Activated CD4-positive, alpha-beta memory T cell treated with anti-CD3 and anti-CD28 coated beads for 36 hours (primary cell): ENCODE measurements around the gene FAM124A. TPM values are rescaled to one million over a fixed set of nuclear protein-coding genes. Genes with fewer than 3 reads are reported as not detected.

Experiments used
- CTCF ChIA-PET: fragments of 350-600 bp; sonication (Branson Sonifier 250); formaldehyde crosslinking; loops from one replicate; lab custom pipeline; 2021; ENCODE audit warnings: antibody characterized with exemption, inconsistent platforms; lab: Charles Lee
- POLR2A ChIA-PET: fragments of 350-600 bp; sonication (Branson Sonifier 250); formaldehyde crosslinking; loops from one replicate; lab custom pipeline; 2021; ENCODE audit warnings: antibody characterized with exemption; lab: Charles Lee
- DNase-seq: peaks from one replicate; pipeline ENCODE4 v3.0.0-alpha.2; 2020
- H3K27ac Mint-ChIP-seq: one replicate; pipeline ENCODE4 v1.8.0; 2021; ENCODE audit warnings: mixed read lengths
- H3K27me3 Mint-ChIP-seq: one replicate; pipeline ENCODE4 v1.8.0; 2021; ENCODE audit warnings: mixed read lengths
- H3K36me3 Mint-ChIP-seq: one replicate; pipeline ENCODE4 v1.8.0; 2021; ENCODE audit warnings: mixed read lengths
- H3K4me1 Mint-ChIP-seq: one replicate; pipeline ENCODE4 v1.8.0; 2021; ENCODE audit warnings: low read depth, mixed read lengths
- H3K4me3 Mint-ChIP-seq: one replicate; pipeline ENCODE4 v1.8.0; 2021; ENCODE audit warnings: mild to moderate bottlenecking, mixed read lengths
- H3K9me3 Mint-ChIP-seq: one replicate; pipeline ENCODE4 v1.8.0; 2021; ENCODE audit warnings: mixed read lengths
- intact Hi-C: fragments of 100-400 bp; cut with micrococcal nuclease; formaldehyde crosslinking; loops from one replicate; pipeline ENCODE4 v1.15.1; 2023
- total RNA-seq, 2 experiments: library from RNA; stranded (reverse); gene quantifications; one replicate each; pipeline ENCODE4 v1.2.3, GENCODE V29; 2021

The FAM124A gene
- total RNA-seq, 2 experiments from 2014 or later: 0.15 to 0.24 TPM

DNA sequence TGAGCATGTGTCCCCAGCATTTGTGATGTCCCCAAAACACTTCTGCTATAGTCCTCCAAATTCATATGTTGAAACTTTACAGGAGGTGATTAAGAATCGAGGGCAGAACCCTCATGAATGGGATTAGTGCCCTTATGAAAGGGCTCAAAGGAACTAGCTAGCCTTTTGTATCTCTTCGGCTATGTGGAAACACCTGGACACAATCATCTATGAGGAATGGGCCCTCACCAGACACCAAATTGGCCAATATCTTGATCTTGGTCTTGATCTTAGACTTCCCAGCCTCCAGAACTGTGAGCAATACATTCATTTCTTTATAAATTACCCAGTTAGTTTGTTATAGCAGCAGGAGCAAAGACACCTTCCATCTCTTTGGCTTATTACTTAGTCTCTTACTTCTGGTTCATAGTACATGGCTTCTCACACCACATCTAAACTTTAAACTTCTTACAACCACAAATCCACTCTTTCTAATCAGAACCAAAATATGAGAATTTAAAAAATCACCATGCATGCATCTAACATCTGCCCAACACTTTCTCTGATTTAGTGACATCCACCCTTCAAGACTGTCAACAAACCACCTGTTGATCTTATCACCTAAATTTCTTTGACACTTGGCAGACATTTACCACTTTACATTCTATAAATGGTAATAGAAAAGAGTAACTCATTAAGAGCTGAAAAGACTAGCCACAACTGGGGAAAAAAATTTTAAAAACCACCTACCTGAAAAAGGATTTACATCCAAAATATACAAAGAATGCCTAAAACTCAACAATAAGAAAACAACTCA, 110.6 kb downstream of the FAM124A start:
- Mint-ChIP-seq H3K9me3 (no peaks in the 10 kb centered on the region), H3K27me3 (no peaks in the 10 kb centered on the region), H3K4me3 (no peak overlapping the region), H3K4me1 (peaks cover 18% of the 10 kb centered on the region), H3K27ac (no peak overlapping the region), H3K36me3 (no peaks in the 10 kb centered on the region)
- no peak for DNase-seq
- intact Hi-C loops: no loop called here
- CTCF ChIA-PET: no interaction called here
- POLR2A ChIA-PET: no interaction called here

DNA sequence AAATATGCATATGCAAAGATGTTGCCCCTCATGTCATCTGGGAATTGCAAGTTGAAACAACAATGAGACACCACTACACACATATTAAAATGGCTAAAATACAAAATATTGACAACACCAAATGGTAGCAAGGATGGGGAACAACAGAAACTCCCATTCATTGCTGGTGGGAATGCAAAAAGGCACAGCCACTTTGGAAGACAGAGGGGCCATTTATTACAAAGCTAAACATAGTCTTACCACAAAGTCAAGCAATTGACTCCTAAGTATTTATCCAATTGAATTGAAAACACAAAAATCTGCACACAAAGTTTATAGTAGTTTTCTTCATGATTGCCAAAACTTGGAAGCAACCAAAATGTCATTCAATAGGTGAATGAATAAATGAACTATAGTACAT, 111.2 kb downstream of the FAM124A start:
- POLR2A ChIA-PET: no interaction called here
- intact Hi-C loops: no loop called here

DNA sequence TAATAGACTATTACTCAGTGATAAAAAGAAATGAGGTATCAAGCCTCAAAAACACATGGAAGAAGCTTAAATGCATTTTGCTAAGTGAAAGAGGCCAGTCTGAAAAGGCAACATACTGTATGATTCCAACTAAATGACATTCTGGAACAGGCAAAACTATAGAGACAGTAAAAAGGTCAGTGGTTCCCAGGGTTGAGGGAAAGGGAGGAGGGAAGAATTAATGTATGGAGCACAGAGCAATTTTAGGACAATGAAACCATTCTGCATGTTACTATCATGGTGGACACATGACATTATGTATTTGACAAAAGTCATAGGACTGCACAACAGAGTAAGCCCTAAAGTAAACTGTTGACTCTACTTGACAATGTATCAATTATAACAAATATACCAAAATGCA, 111.6 kb downstream of the FAM124A start:
- no peak for DNase-seq
- Mint-ChIP-seq H3K36me3 (no peaks in the 10 kb centered on the region), H3K4me3 (no peak overlapping the region), H3K9me3 (no peaks in the 10 kb centered on the region), H3K4me1 (peaks cover 18% of the 10 kb centered on the region), H3K27me3 (no peaks in the 10 kb centered on the region), H3K27ac (no peak overlapping the region)
- intact Hi-C loops: no loop called here
- ChIA-PET CTCF (no interaction called here), POLR2A (no interaction called here)

More for the DNA sequence above, 111.2 kb downstream of the FAM124A start:
- no peaks in the 10 kb centered on the region for H3K36me3 Mint-ChIP-seq
- CTCF ChIA-PET: no interaction called here
- no peak for DNase-seq
- H3K27me3 Mint-ChIP-seq: no peaks in the 10 kb centered on the region
- no peaks in the 10 kb centered on the region for H3K9me3 Mint-ChIP-seq
- H3K4me3 Mint-ChIP-seq: no peak overlapping the region
- no peak overlapping the region for H3K27ac Mint-ChIP-seq
- H3K4me1 Mint-ChIP-seq: peaks cover 18% of the 10 kb centered on the region

Other genes with a start within 250 kb of the FAM124A start
- gene C13orf42, start 111.1 kb upstream of the FAM124A start, total RNA-seq: not detected
- gene SERPINE3, start 117.3 kb downstream of the FAM124A start, total RNA-seq: not detected
- gene INTS6, start 230.6 kb downstream of the FAM124A start, total RNA-seq: 10 to 100 TPM; 44.4 to 47.1 TPM